ENCODE measurements around the gene EIF4H. TPM values are rescaled to one million over a fixed set of nuclear protein-coding genes. Genes with fewer than 3 reads are reported as not detected.

Gene EIF4H
- 222 TPM for polyA plus RNA-seq (2012; ENCODE audit: missing spikeins)

DNA sequence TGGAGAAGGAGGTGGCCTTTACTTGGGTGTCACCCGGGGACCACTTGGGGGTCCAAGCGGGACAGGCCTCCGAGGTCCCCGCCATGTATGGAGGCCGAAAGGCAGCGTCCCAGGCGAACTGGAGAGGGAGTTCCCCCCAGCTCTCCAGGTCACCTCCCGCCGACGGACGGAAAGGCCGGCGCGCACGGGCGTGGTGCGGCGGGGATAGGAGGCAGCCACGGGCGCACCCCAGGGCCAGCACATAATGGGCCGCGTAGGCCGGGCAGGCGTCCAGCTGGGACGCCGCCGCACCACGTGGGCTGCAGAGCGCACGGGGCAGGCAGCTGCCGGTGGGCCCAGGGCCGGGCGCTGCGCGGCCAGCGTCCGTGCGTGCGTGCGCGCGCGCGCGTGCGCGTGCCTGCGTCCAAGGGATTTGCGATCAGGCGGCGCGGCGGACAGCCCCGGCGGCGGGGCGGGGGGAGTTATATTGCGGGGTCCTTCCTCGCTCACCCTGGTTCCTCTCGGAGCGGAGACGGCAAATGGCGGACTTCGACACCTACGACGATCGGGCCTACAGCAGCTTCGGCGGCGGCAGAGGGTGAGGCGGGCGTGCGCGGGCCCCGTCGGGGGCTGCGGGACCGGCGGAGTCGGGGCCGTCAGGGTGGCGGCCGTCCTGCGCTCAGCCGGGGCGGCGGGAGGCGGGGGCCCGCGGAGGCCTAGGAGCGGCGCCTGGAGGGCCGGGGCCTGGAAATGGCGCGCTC lies at the start of gene EIF4H:
EIF4H (plus strand) TSS at position 491 of the 740 bp plus-strand sequence; CDS start at position 519, 28 bp downstream.
- TF ChIP-seq POLR2A (IDR thresholded peaks at IDR 0.05; ENCODE audit: low read depth, low read length) (peak; percentile 91; the same call in 1 of the 2 replicates), TAF1 (IDR thresholded peaks at IDR 0.05; ENCODE audit: borderline replicate concordance, low read depth, low read length) (no peak), POLR2AphosphoS5 (IDR thresholded peaks at IDR 0.05; ENCODE audit: low read depth, low read length) (peak; percentile 85)
- peak; percentile 83 for DNase-seq (ENCODE audit: insufficient read length)
- peak; percentile 99 for FAIRE-seq

DNA sequence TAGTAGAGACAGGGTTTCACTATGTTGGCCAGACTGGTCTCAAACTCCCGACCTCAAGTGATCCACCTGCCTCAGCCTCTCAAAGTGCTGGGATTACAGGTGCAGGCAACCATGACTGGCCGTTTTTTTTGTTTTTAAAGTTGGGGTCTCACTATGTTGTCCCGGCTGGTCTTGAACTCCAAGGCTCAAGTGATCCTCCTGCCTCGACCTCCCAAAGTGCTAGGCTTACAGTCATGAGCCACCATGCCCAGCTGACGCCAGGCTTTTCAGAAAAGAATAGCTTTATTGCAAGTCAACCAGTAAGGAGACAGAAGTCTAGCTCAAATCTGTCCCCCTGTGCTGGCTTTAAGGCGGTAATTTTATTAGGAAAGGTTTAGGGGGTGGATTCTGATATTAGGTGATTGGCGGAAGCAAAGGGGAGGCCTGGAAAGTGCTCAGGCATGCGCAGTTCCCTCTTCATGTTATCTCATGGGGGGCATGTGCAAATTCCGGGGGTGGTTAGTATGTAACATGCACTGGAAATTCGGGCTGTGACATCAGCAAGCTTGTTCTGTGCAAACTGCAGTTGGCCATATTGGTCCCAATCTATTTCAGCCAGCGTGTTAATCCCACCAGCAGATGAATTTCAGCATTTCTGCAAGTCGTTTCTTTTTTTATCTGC lies 47.8 kb upstream of the EIF4H start:
- FAIRE-seq = no peak
- TF ChIP-seq POLR2AphosphoS5 (IDR thresholded peaks at IDR 0.05; ENCODE audit: low read depth, low read length) = no peak
- no peak for TF ChIP-seq TAF1 (IDR thresholded peaks at IDR 0.05; ENCODE audit: borderline replicate concordance, low read depth, low read length)
- no peak for TF ChIP-seq POLR2A (IDR thresholded peaks at IDR 0.05; ENCODE audit: low read depth, low read length)
- no peak for DNase-seq (ENCODE audit: insufficient read length)

DNA sequence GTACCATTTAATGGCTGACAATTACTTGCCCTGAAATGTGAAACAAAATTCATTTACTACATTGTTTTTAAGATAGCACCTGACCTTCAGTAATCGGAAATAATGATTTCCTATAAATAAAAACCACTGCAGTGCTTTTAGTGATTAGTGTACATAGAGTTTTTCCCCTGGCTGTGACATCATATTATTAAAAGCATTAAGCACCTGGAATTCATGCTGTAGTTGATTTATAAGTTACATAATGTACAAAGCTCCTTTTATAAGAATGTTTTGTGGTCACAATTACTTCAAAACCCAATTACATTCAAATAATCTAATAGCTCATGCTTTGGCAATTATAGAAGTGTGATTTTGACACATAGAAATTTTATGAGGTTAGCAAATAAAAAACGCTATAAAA lies 44.3 kb upstream of the EIF4H start:
- TF ChIP-seq TAF1 (IDR thresholded peaks at IDR 0.05; ENCODE audit: borderline replicate concordance, low read depth, low read length) (no peak), POLR2A (IDR thresholded peaks at IDR 0.05; ENCODE audit: low read depth, low read length) (no peak), POLR2AphosphoS5 (IDR thresholded peaks at IDR 0.05; ENCODE audit: low read depth, low read length) (no peak)
- FAIRE-seq = no peak
- no peak for DNase-seq (ENCODE audit: insufficient read length)

DNA sequence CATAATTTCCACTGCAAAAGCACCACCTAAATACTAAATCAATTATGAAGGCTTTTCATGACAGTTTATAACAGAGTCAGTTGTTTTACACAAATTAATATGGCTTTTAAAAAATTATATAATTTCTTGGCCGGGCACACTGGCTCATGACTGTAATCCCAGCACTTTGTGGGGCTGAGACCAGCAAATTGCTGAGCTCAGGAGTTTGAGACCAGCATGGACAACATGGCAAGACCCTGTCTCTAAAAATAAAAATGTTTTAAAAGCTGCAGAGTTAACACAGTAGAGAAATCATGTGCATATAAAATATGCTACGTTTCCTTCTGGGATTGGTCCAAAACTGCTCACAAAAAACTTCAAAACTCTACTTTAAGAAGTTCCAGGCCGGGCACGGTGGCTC lies 43.6 kb upstream of the EIF4H start:
- FAIRE-seq = no peak

DNA sequence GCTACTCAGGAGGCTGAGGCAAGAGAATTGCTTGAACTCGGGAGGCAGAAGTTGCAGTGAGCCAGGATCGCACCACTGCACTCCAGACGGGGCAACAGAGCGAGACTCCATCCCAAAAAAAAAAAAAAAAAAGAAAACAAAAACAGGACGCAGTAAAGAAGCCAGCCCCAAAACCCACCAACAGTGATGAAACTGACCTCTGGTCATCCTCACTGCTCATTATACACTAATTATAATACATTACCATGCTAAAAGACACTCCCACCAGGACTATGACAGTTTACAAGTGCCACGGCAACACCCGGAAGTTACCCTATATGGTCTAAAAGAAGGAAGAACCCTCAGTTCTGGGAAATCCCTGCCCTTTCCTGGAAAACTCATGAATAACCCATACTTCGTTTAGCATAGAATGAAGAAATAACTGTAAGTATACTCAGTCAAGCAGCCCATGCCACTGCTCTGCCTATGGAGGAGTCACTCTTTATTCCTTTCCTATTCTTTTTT lies 40.0 kb upstream of the EIF4H start:
- FAIRE-seq (no peak), DNase-seq (ENCODE audit: insufficient read length) (no peak)
- no peak for TF ChIP-seq POLR2A (IDR thresholded peaks at IDR 0.05; ENCODE audit: low read depth, low read length)
- no peak for TF ChIP-seq TAF1 (IDR thresholded peaks at IDR 0.05; ENCODE audit: borderline replicate concordance, low read depth, low read length)
- no peak for TF ChIP-seq POLR2AphosphoS5 (IDR thresholded peaks at IDR 0.05; ENCODE audit: low read depth, low read length)

More for the DNA sequence above, 43.6 kb upstream of the EIF4H start:
- TF ChIP-seq TAF1 (IDR thresholded peaks at IDR 0.05; ENCODE audit: borderline replicate concordance, low read depth, low read length) = no peak
- TF ChIP-seq POLR2A (IDR thresholded peaks at IDR 0.05; ENCODE audit: low read depth, low read length) = no peak
- no peak for TF ChIP-seq POLR2AphosphoS5 (IDR thresholded peaks at IDR 0.05; ENCODE audit: low read depth, low read length)
- DNase-seq (ENCODE audit: insufficient read length) = no peak

DNA sequence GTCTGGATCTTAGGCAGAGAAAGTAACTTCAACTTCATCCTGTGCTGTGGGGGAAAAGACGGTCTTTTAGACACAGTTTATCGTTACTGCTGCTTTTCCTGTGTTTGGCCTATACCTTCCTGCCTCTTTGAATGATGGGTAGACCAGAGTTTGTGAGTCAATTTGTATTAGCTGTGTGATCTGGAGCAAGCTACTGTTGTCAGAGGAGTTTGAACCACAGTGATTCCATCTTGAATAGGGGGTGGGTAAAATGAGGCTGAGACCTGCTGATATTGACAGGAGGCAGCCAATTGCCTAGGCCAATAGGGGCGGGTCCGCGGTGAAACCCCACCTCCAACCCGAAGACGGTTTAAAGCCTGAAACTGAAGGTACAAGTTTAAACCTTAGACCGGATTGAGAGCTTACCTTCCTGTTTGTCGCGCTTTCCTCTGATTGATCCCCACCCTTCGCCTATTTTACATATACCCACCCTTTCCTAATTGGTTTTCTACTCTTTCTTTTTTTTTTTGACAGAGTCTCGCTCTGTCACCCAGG lies 35.8 kb upstream of the EIF4H start:
- FAIRE-seq = no peak
- DNase-seq (ENCODE audit: insufficient read length) = no peak

DNA sequence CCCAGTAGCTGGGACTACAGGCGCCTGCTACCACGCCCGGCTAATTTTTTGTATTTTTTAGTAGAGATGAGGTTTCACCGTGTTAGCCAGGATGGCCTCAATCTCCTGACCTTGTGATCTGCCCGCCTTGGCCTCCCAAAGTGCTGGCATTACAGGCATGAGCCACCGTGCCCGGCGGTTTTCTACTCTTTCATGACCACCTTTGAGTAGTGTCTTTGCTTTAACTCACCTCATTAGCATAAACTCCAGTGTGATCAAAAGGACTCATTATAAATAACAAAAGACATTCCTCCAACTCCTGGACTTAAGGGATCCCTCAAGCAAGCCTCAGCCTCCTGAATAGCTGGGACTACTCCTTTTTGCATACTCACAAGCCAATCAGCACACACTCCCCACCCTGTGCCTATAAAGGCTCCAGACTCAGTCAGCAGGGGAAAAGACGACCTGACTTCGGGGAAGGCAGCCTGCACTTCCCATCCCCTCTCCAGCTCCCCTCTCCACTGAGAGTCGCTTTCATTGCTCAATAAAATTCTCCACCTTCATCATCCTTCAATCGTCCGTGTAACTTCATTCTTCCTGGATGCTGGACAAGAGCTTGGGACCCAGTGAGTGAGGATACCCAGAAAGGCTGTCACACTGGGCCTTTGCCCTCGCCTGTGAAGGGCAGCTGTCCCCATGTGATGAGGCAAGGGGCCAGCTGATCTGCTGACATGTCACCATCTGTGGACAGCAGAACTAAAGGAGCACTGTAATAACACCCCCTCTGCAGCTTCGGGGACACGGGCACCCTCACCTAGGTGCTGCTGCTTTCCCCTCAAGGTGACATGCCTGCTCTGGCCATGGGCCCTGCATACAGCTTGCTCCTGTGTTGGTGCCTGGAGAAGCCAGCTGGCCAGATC lies 35.0 kb upstream of the EIF4H start:
- FAIRE-seq (no peak), DNase-seq (ENCODE audit: insufficient read length) (no peak)
- TF ChIP-seq POLR2AphosphoS5 (IDR thresholded peaks at IDR 0.05; ENCODE audit: low read depth, low read length) = no peak
- TF ChIP-seq TAF1 (IDR thresholded peaks at IDR 0.05; ENCODE audit: borderline replicate concordance, low read depth, low read length) = no peak
- no peak for TF ChIP-seq POLR2A (IDR thresholded peaks at IDR 0.05; ENCODE audit: low read depth, low read length)

More for the DNA sequence above, 35.8 kb upstream of the EIF4H start:
- TF ChIP-seq POLR2AphosphoS5 (IDR thresholded peaks at IDR 0.05; ENCODE audit: low read depth, low read length) (no peak), POLR2A (IDR thresholded peaks at IDR 0.05; ENCODE audit: low read depth, low read length) (no peak), TAF1 (IDR thresholded peaks at IDR 0.05; ENCODE audit: borderline replicate concordance, low read depth, low read length) (no peak)

DNA sequence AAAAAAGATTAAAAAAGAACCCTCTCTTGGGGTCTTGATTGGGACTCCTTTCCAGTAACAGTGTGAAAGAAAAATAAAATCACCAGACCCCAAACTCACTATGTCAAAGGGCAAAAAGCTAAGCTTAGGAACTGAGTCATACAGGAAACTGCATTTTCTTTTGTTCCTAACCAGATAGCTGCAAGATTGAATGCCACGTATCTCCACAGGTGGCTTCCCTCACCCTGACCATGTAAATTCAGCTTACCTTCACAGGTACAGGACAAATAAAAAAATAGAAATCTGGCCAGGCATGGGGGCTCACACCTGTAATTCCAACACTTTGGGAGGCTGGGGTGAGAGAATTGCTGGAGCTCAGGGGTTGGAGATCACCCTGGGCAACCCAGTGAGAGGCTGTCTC lies 32.5 kb upstream of the EIF4H start:
- FAIRE-seq (no peak), DNase-seq (ENCODE audit: insufficient read length) (no peak)

DNA sequence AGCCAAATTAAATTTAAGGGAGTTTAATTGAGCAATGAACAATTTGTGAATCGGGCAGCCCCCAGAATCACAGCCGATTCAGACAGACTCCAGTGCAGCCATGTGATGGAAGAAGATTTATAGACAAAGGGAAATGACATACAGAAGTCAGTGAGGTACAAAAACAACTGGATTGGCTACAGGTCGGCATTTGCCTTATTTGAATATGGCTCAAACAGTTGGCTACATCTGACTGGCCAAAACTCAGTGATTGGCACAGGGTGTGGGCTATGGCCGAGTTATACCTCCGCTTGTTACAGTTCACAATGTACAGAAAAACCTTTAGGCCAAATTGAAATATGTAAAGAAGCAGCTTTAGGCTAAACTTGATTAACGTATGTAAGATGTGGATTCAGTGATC lies 30.8 kb upstream of the EIF4H start:
- FAIRE-seq (no peak), DNase-seq (ENCODE audit: insufficient read length) (no peak)
- TF ChIP-seq POLR2A (IDR thresholded peaks at IDR 0.05; ENCODE audit: low read depth, low read length) (no peak), TAF1 (IDR thresholded peaks at IDR 0.05; ENCODE audit: borderline replicate concordance, low read depth, low read length) (no peak), POLR2AphosphoS5 (IDR thresholded peaks at IDR 0.05; ENCODE audit: low read depth, low read length) (no peak)

More for the DNA sequence above, 32.5 kb upstream of the EIF4H start:
- TF ChIP-seq TAF1 (IDR thresholded peaks at IDR 0.05; ENCODE audit: borderline replicate concordance, low read depth, low read length) = no peak
- TF ChIP-seq POLR2A (IDR thresholded peaks at IDR 0.05; ENCODE audit: low read depth, low read length) = no peak
- TF ChIP-seq POLR2AphosphoS5 (IDR thresholded peaks at IDR 0.05; ENCODE audit: low read depth, low read length) = no peak

DNA sequence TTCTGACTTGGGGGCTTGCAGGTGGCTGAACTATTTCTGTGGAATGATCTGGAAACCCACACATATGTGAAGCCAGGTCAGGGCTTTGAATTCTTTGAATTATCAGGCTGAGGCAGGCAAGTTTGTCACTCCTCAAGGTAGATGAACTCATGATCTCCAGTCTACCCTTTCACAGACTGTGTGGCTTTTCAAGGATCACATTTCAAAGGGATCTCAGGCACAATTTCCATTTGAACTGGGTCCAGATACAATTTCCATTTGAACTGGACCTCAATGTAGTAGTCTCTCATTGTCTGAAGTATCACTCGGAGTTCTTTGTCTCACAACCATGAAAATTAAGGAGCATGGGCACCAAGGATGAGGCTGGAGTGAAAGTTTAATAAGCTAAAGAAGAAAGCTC lies 25.7 kb upstream of the EIF4H start:
- no peak for TF ChIP-seq POLR2AphosphoS5 (IDR thresholded peaks at IDR 0.05; ENCODE audit: low read depth, low read length)
- no peak for TF ChIP-seq POLR2A (IDR thresholded peaks at IDR 0.05; ENCODE audit: low read depth, low read length)
- no peak for TF ChIP-seq TAF1 (IDR thresholded peaks at IDR 0.05; ENCODE audit: borderline replicate concordance, low read depth, low read length)
- DNase-seq (ENCODE audit: insufficient read length) (no peak), FAIRE-seq (no peak)

All from GM12892 (cell line).